Left kidney (tissue), 2 donors: ENCODE results near the gene DCHS2. TPM values are rescaled to one million over a fixed set of nuclear protein-coding genes. Genes with fewer than 3 reads are reported as not detected.

Experiments
- DNase-seq: peaks from one replicate; pipeline ENCODE4 v3.0.0-alpha.2; 2013
- polyA plus RNA-seq: library from polyadenylated mRNA; unstranded; fragments of 120-200 nt; gene quantifications from one replicate; pipeline ENCODE4 v1.2.1, GENCODE V29; 2013; ENCODE audit not compliant: insufficient read length

The DCHS2 gene
- polyA plus RNA-seq, 1 donor, result 8.4 TPM

GRCh38 chr4:154489558-154490233, 1.9 kb downstream of the DCHS2 start:
- no peak for DNase-seq

- DNase-seq, result no peak
Observed at GRCh38 chr4:154487145-154487544, 4.5 kb downstream of the DCHS2 start.

DNA sequence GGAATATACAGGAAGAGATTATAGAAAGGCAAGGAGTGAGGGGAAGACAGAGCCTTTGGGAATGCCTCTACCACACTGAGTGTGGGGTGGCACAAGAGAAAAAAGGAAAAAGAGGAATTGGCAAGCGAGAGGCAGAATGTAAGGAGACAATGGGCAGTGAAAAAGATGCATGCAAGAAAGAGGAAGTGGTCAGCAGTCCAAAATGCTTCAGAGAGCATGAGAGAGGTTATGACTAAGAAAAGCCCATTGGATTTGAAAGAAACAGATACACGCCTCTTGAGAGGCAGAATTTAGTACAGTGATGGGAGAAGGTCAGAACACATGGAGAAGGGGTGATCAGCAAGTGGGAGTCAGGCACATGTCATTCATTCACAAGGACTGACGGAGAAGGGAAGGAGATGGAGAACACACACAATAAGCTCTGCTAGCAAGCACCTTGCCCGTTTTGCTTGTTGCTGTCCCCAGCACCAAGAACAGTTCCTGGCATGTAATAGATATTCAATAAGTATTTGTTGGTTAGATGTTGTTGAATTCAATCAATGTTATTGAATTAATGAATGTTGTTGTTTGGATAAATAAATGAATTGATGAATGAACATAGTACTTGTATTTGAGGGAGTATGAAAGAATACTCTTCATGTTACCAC, 6.3 kb downstream of the DCHS2 start:
- no peak for DNase-seq

GRCh38 chr4:154478547-154478946, 13.1 kb downstream of the DCHS2 start:
- no peak for DNase-seq

DNA sequence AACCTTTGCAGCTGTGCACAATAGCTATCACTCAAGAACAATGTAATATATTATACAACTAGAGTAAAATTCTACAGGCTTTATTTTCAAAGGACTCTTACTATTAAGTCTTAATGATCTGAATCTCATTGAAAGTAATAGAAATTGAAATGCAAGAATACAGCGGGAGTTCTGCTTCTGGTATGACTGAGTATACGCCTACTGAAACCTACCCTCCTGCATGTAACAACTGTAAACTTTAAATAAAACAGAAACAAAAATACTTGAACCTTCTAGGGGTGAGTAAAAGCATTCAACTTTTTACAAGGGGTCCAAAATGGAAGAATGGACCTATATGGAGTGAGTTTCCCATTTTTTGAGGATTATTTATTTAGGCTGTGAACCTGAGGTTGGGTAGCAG, 13.5 kb downstream of the DCHS2 start:
- DNase-seq, result no peak

DNA sequence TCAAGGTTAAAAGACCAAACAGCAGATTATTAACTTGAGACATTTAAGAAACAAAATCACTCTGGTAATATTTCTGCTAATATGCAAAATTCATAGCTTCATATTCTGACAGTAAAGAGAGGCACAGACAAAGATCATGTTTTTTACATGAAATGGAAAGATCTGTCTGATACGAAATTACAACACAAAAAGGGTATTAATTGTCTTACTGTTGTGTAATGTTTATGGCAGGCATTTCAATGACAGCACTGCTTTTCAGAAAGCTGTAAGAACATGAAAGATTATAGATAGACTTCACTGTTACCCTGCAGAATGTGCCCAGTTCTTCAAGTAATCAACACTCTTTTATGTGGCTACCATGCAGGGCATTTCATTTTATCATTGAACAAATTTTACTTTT, 15.4 kb downstream of the DCHS2 start:
- no peak for DNase-seq

DNA sequence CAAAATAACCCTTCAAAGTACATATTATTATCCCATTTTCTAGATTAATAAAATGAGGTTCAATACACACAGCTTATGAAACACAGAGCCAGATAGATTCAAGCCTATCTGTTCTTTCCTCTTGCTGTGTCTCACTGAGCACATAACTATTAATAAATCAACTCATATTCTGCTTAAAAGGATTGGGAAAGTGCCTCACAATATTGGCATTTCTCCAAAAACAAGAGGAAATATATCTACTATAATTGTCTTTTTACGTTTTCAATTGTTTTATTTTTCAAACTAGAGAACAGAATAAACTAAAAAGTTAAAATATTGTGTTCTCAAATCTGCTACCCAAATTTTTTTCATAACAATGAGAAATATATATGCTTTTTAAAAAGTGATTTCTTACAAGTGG, 15.8 kb downstream of the DCHS2 start:
- no peak for DNase-seq

- DNase-seq, result no peak
Observed at GRCh38 chr4:154473497-154473896, 18.1 kb downstream of the DCHS2 start.

DNA sequence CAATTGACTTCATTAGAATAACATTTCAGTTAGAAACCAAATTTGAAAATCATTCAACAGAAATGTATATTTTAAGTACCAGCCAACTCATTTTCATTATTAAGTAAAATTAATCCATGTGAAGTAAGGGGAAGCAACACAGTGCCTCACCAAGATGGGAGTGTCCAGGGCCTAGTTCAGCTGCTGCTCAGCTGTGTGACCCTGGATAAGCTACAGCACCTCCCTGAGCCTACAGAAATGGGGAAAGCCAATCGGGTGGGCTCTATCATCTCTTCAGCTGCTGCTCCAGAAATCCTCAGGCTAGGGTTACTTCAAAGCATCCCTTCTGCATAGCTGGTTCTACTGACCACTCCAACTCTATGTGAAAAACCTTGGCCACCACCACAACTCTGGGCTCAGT, 18.7 kb downstream of the DCHS2 start:
- DNase-seq, result no peak

DNA sequence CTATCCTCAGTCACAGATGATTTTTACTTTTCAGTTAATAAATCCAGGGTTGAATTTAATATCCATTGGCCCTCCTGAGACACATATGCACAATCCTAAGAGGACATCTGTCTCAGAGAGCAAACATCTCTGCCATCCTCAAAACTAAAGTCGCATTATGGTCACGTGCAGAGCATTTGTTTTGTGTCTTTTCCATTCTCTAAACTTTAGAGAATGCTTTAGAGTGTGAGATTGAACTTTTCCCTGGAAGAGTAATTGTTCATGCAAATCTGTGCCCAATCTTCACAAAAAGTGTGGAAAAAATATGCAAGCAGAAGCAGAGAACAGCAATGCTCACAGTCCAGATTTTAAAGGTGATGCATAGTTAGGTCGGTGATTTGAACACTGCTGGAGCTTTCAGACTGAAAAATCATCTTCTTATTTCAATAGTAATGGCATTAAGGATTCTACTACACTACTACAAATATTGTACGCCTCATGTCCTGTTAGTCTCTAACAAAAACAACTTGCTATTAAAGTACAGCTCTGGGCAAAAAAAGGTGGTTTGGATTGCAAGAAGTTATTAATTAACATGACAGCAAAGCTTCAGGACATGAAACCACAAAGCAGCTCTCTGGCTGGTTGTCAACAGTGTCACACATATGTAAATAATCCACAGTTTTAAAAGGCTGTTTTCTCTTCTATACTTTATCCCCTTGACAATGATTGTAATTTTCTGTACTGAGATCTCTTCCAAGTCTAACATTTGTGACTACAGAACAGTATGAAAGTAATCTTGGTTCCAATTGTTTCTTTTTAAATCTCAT, 19.9 kb downstream of the DCHS2 start:
- DNase-seq, result no peak

GRCh38 chr4:154471032-154471431, 20.6 kb downstream of the DCHS2 start:
- no peak for DNase-seq

GRCh38 chr4:154467886-154468285, 23.7 kb downstream of the DCHS2 start:
- DNase-seq, result no peak

GRCh38 chr4:154466336-154466735, 25.3 kb downstream of the DCHS2 start:
- DNase-seq, result no peak

GRCh38 chr4:154465085-154465484, 26.5 kb downstream of the DCHS2 start:
- no peak for DNase-seq

DNA sequence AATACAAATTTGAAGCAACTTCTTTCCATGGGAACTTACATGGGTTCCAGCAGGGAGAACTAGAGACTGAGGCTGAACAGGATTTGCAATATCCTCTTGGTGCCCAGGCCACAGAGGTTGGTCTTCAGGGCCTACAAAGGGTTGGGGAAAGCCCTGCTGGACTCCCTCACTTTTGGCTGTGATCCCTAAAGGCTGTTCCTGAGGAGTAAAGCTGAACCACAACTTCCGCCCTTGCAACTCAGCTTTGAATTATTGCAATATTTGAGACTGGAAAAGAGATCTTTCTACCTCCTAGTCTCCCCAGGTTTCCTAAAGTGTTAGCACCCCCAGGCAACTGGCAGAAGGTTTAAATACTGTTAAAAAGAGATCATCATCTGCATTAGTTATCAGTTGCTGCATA, 26.9 kb downstream of the DCHS2 start:
- DNase-seq, result no peak

DNA sequence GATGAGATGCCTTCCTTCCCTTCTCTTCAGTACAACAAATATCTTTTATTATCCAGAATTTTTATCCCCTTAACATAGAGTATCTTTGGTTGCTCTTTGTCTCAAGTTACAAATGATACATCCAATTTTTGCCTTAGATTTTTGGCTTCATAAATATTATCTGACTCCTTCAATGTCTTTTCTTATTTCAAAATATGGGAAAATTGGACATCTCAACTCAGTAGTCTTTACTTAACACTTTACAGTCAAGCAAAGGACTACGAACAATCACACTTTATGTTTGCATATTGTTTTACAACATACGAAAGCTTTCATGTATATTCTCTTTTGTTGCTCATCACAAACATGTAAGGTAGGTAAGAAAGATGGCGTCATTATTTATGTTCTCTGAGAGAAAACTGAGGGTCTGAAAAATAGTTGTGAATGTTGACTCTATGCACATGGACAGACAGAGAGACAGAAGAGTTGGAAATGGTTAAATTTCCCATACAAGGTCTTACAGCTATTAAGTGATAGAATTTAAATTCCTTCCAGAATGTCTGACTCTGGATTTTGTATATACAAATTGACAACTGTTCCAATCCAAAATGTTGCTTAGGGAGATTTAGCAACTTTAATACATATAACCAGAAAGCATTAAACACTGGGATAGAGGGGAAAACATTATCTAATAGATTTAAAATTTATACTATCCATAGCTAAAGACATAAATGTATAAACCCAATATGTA, 29.4 kb downstream of the DCHS2 start:
- DNase-seq, result no peak

DNA sequence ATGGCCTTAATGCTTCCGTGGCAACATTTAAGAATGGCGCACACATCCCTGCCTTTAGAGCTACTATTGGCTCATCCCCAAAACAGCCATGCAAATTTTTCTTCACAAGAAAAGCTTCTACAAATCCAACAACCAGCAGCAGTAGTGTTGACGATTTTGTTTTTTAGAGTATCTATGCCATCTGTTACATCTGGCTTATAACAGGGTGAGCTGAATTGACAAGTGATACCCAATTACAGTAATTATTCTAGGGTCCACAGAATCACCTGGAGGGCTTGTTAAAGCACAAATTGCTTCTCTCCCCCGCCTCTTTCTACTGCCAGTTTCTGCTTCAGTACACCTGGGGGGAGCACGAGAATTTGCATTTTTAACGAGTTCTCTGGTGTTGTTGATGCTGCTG, 34.1 kb downstream of the DCHS2 start:
- no peak for DNase-seq

- no peak for DNase-seq
Observed at GRCh38 chr4:154456889-154457288, 34.7 kb downstream of the DCHS2 start.

- DNase-seq, result no peak
Observed at GRCh38 chr4:154456240-154456639, 35.4 kb downstream of the DCHS2 start.

GRCh38 chr4:154455111-154455510, 36.5 kb downstream of the DCHS2 start:
- no peak for DNase-seq

DNA sequence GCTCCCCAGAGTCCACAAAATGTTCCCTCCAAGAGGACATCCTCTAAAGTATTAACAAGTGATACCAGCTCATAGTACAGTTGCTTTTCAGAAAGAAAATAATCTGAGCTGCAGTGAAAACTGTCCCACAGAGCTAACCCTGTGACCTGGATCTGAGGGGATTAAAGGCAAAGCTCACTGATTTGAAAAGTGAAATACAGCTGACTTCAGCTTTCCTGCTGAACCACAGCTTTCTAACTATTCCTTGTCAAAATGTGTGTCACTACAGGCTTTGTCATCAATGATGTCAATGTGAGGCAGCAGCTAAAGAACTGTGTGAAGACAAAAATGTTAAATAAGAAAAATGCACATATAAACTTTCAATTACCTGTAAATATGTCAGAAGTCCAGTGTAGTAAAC, 36.9 kb downstream of the DCHS2 start:
- DNase-seq, result no peak

- no peak for DNase-seq
Observed at GRCh38 chr4:154452798-154453346, 38.7 kb downstream of the DCHS2 start.
